ENCODE data around the gene CDKN2D. TPM values are rescaled to one million over a fixed set of nuclear protein-coding genes. Genes with fewer than 3 reads are reported as not detected.

CDKN2D gene
- total and polyA plus RNA-seq, 2 of the 8 experiments (the other 6 are each of a cell fraction or from before 2014, with no cell fraction given) = 3.0 to 4.0 TPM

DNA sequence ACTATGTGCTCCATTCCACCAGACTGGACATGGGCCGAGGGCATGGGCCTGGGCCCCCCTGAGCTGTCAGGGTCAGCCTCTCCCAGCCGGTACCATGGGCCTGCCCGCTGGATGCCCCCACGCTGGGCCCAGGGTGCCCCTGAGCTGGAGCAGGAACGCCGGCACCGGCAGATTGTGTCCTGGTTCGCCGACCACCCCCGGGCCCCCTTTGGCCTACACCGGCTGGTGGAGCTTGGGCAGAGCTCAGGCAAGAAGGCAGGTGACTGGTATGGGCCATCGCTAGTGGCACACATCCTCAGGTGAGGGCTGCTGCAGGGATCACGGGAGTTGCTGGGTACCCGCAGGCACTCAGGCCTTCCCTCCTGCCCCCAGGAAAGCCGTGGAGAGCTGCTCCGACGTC, 22.0 kb downstream of the CDKN2D start:
- Histone ChIP-seq H3K9ac (replicated peaks in 1 of 4; ENCODE audit: extremely low read depth in 1 of 4, low read depth in 3 of 4, low read length in 3 of 4) (no peak overlapping the region), H3K4me2 (ENCODE audit: insufficient read depth in 1 of 2, low read depth in 2 of 2, low read length in 2 of 2) (no peak overlapping the region), H3K14ac (ENCODE audit: insufficient read length) (no peak overlapping the region), H4K20me1 (replicated peaks in 1 of 2; ENCODE audit: control insufficient read depth in 1 of 2, insufficient read depth in 2 of 2, low read length in 2 of 2) (peaks cover 0 to 9% of the 10 kb centered on the region in 2 experiments), H4K5ac (ENCODE audit: insufficient read length, low read depth, low read length) (no peak overlapping the region), H3K27me3 (replicated peaks in 1 of 4; ENCODE audit: control insufficient read depth in 3 of 4, extremely low read depth in 1 of 4, insufficient read depth in 3 of 4, low read length in 3 of 4) (no peaks in the 10 kb centered on the region), H3K79me1 (ENCODE audit: low read depth, low read length) (peaks cover 9% of the 10 kb centered on the region), H3K23ac (ENCODE audit: insufficient read length) (no peak overlapping the region), H2BK120ac (replicated peaks; ENCODE audit: low read depth, low read length) (no peak overlapping the region), H3K27ac (ENCODE audit: low read depth, low read length) (no peak overlapping the region), H2BK12ac (ENCODE audit: low read depth, low read length) (no peak overlapping the region), H3K4me3 (ENCODE audit: extremely low read depth in 1 of 4, insufficient read depth in 2 of 4, low read depth in 3 of 4, low read length in 4 of 4) (no peak overlapping the region), H3K36me3 (ENCODE audit: control insufficient read depth in 2 of 4, insufficient read depth in 4 of 4, low read length in 3 of 4) (peaks cover 2 to 18% (median 14%) of the 10 kb centered on the region in 4 experiments; a peak in 6 of 8 replicates), H3K23me2 (ENCODE audit: low read depth, low read length) (peaks cover 2% of the 10 kb centered on the region; the same call in 1 of the 2 replicates), H2BK20ac (ENCODE audit: low read length) (no peak overlapping the region), H3K18ac (ENCODE audit: extremely low read depth, low read length) (no peak overlapping the region), H3K79me2 (ENCODE audit: control insufficient read depth in 1 of 2, insufficient read depth in 2 of 2, low read length in 2 of 2) (peaks cover 0 to 16% of the 10 kb centered on the region in 2 experiments; a peak in 2 of 4 replicates), H3K4me1 (replicated peaks in 1 of 4; ENCODE audit: control insufficient read depth in 3 of 4, insufficient read depth in 4 of 4, low read length in 3 of 4) (peaks cover 0 to 4% (median 3%) of the 10 kb centered on the region in 4 experiments; a peak in 4 of 7 replicates), H4K91ac (replicated peaks; ENCODE audit: insufficient read length, low read length) (no peak overlapping the region), H2AFZ (ENCODE audit: low read length) (no peak overlapping the region), H4K8ac (ENCODE audit: extremely low read depth, insufficient read depth, low read length) (no peak overlapping the region), H2BK15ac (ENCODE audit: low read length) (no peak overlapping the region), H2BK5ac (ENCODE audit: low read depth, low read length) (no peak overlapping the region), H3K56ac (replicated peaks; ENCODE audit: insufficient read length, low read depth, low read length) (no peak overlapping the region), H3K4ac (replicated peaks; ENCODE audit: insufficient read length, low read depth, low read length) (no peak overlapping the region), H2AK5ac (ENCODE audit: low read depth, low read length) (no peak overlapping the region), H3K9me3 (ENCODE audit: insufficient read depth in 2 of 2, low read depth in 1 of 2, low read length in 1 of 2) (no peaks in the 10 kb centered on the region)
- 98% methylated on average over 15 of the region's 17 CpGs; no CpG with 5 or more reads in 1 of the 2 experiments for WGBS, 2 experiments (ENCODE audit: extremely low coverage in 1 of 2, insufficient coverage in 1 of 2, insufficient read length in 1 of 2, insufficient replicate concordance in 2 of 2, low coverage in 1 of 2, low lambda C conversion rate in 2 of 2, missing lambda C conversion rate in 1 of 2)
- ChIA-PET POLR2A (ENCODE audit: partially characterized antibody) (interaction anchor here (0.8 to 2.8 kb wide), 3 partner anchors 8 to 14 kb away, joined by 4 to 9 read pairs (median 9); no protein-coding TSS in a partner anchor), CTCF (ENCODE audit: partially characterized antibody) (interaction anchor here (0.5 to 1.6 kb wide), 7 partner anchors 9 to 308 kb away, joined by 3 to 5 read pairs (median 3); partner anchors contain the start of gene S1PR5)
- no peak for FAIRE-seq
- no peak for DNase-seq (ENCODE audit: low read depth in 1 of 2, low spot score in 2 of 2)
- TF ChIP-seq RNF2 (IDR thresholded peaks at IDR 0.05; ENCODE audit: borderline replicate concordance, low read depth, low read length, missing control alignments, poor library complexity, severe bottlenecking) (no peak), TBP (IDR thresholded peaks at IDR 0.05; ENCODE audit: low read depth, low read length) (no peak), CBX5 (IDR thresholded peaks at IDR 0.05; ENCODE audit: low read depth, low read length) (no peak), EP300 (IDR thresholded peaks at IDR 0.05; ENCODE audit: borderline replicate concordance in 1 of 2, low read depth in 2 of 2, low read length in 2 of 2) (no peak), BCL11A (IDR thresholded peaks at IDR 0.05; ENCODE audit: low read depth in 2 of 2, low read length in 2 of 2) (no peak), CHD1 (IDR thresholded peaks at IDR 0.05; ENCODE audit: low read depth, low read length) (no peak), EZH2 (IDR thresholded peaks at IDR 0.05; ENCODE audit: low read depth, low read length, severe bottlenecking) (no peak), BRCA1 (IDR thresholded peaks at IDR 0.05; ENCODE audit: low read depth, low read length) (no peak), SUZ12 (IDR thresholded peaks at IDR 0.05; ENCODE audit: low read length) (no peak), PHF8 (conservative IDR thresholded peaks at IDR 0.05; ENCODE audit: low read depth, low read length) (no peak), SP2 (IDR thresholded peaks at IDR 0.05; ENCODE audit: low read length) (no peak), ASH2L (IDR thresholded peaks at IDR 0.05; ENCODE audit: low read length) (no peak)

All from H1 (cell line).